ENCODE data around the gene SFSWAP.

GRCh38 chr12:131796411-131796736 is 85.5 kb downstream of the SFSWAP start:
- TF ChIP-seq CTCF (IDR thresholded peaks at IDR 0.05) (no peak), EP300 (IDR thresholded peaks at IDR 0.05) (no peak), POLR2A (IDR thresholded peaks at IDR 0.05) (no peak)

Measured in tibial nerve (tissue), 4 donors.